ENCODE data around the gene ATF6. TPM values are rescaled to one million over a fixed set of nuclear protein-coding genes. Genes with fewer than 3 reads are reported as not detected.

Gene ATF6
- total RNA-seq, 2 donors from 2014 or later, result 17.5 to 24.9 TPM

DNA sequence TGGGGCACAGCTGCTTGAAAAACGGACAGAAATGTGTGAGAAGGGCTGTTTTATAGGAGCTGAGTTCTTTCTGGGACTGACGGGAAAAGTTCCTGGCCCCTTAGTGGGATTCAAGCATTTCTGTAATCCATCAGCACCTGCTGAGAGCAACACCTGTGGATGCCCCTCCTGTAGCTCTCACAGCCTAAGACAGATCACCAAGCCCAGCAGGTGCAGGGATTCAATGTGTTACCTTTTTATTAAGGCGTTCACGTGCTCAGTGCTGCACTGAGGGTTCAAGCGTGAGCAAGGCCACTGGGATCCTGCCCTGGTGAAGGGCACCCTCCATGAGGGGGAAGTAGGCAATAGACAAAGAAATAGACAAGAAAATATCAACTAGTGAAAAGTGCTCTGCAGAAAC lies 242.7 kb downstream of the ATF6 start:
- no peak for ATAC-seq (replicated peaks)
- H3K9me3 Mint-ChIP-seq, result no peaks in the 10 kb centered on the region
- H3K27ac Mint-ChIP-seq, result no peak overlapping the region
- H3K4me1 Mint-ChIP-seq, result no peaks in the 10 kb centered on the region
- H3K27me3 Mint-ChIP-seq, result peaks cover 6% of the 10 kb centered on the region
- no peaks in the 10 kb centered on the region for H3K36me3 Mint-ChIP-seq (ENCODE audit: low read depth)
- H3K4me3 Mint-ChIP-seq, result no peak overlapping the region

- Mint-ChIP-seq H3K4me1 (no peaks in the 10 kb centered on the region), H3K9me3 (no peaks in the 10 kb centered on the region), H3K27me3 (peaks cover 6% of the 10 kb centered on the region), H3K4me3 (no peak overlapping the region), H3K36me3 (ENCODE audit: low read depth) (no peaks in the 10 kb centered on the region), H3K27ac (no peak overlapping the region)
- no peak for ATAC-seq (replicated peaks)
Observed at GRCh38 chr1:162009501-162010174, 243.5 kb downstream of the ATF6 start.

- no peak for ATAC-seq (replicated peaks)
- Mint-ChIP-seq H3K27me3 (peaks cover 6% of the 10 kb centered on the region), H3K36me3 (ENCODE audit: low read depth) (no peaks in the 10 kb centered on the region), H3K4me1 (no peaks in the 10 kb centered on the region), H3K27ac (no peak overlapping the region), H3K9me3 (no peaks in the 10 kb centered on the region), H3K4me3 (no peak overlapping the region)
Observed at GRCh38 chr1:162010175-162010506, 244.0 kb downstream of the ATF6 start.

GRCh38 chr1:162011337-162012012 lies 245.4 kb downstream of the ATF6 start:
- Mint-ChIP-seq H3K4me1 (no peaks in the 10 kb centered on the region), H3K36me3 (ENCODE audit: low read depth) (no peaks in the 10 kb centered on the region), H3K9me3 (no peaks in the 10 kb centered on the region), H3K27me3 (peaks cover 9% of the 10 kb centered on the region), H3K27ac (no peak overlapping the region), H3K4me3 (no peak overlapping the region)
- no peak for ATAC-seq (replicated peaks)

DNA sequence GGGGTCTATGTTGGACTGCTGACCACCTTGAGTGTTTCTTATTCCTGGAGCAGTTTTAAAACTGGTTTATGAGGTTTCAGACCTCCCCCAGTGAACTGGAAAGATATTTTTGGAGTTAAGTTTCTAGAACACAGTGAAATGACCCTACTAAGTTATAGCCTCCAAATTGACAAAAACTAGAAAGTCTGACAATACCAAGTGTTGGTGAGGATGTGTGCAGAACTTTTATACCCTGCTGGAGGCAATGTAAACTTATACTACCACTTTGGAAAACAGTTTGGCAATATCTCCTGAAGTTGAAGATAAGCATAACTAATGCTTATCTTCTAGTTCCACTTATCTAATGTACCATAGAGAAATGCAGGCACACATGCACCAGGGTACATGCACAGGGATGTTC lies 247.2 kb downstream of the ATF6 start:
- Mint-ChIP-seq H3K4me1 (no peaks in the 10 kb centered on the region), H3K4me3 (no peak overlapping the region), H3K36me3 (ENCODE audit: low read depth) (no peaks in the 10 kb centered on the region), H3K9me3 (no peaks in the 10 kb centered on the region), H3K27me3 (peaks cover 7% of the 10 kb centered on the region), H3K27ac (no peak overlapping the region)
- no peak for ATAC-seq (replicated peaks)

Other genes starting within 250 kb of the ATF6 start
- under 1 TPM; 0.37 to 0.41 TPM for gene HSPA6, start 241.8 kb upstream of the ATF6 start, total RNA-seq
- gene FCGR3A, start 216.5 kb upstream of the ATF6 start, total RNA-seq, result not detected
- gene FCGR3B, start 135.1 kb upstream of the ATF6 start, total RNA-seq, result not detected
- gene FCGR2B, start 103.2 kb upstream of the ATF6 start, total RNA-seq, result under 1 TPM in 1 of 2 donors, not detected in 1; 0.13 TPM
- not detected for gene FCRLA, start 59.1 kb upstream of the ATF6 start, total RNA-seq
- gene FCRLB, start 44.8 kb upstream of the ATF6 start, total RNA-seq, result not detected
- gene DUSP12, start 16.5 kb upstream of the ATF6 start, total RNA-seq, result 10 to 100 TPM; 12.0 to 16.7 TPM

Data from activated T-helper 17 cell treated with anti-CD3 and anti-CD28 coated beads, Interleukin-2, amount 50 U/mL, for 72 hours (primary cell).